Mesenchymal stem cell (in vitro differentiated cells and primary cell): ENCODE results near the gene OR7C1.

Experiments used
- DNase-seq: peaks from one replicate; pipeline ENCODE4 v3.0.0-alpha.2; 2013
- H2AFZ ChIP-seq: one replicate; pipeline ENCODE4 v1.6.1; 2013; ENCODE audit warnings: low read depth, mild to moderate bottlenecking, control low read depth, inconsistent platforms, low read length, moderate library complexity
- H2AK5ac ChIP-seq: 2 replicates; pipeline ENCODE4 v1.6.1; 2013; ENCODE audit warnings: low read length, moderate library complexity, mild to moderate bottlenecking, inconsistent platforms; ENCODE audit not compliant: severe bottlenecking
- H2BK120ac ChIP-seq: one replicate; pipeline ENCODE4 v1.6.1; 2013; ENCODE audit warnings: low read depth, mild to moderate bottlenecking, inconsistent platforms, low read length, moderate library complexity
- H2BK12ac ChIP-seq, 2 experiments: one replicate each; pipeline ENCODE4 v1.6.1; 2013; ENCODE audit warnings: inconsistent platforms in 2 of 2, low read length in 2 of 2, mild to moderate bottlenecking in 2 of 2, moderate library complexity in 2 of 2, control low read depth in 1 of 2
- H2BK15ac ChIP-seq: one replicate; pipeline ENCODE4 v1.6.1; 2013; ENCODE audit warnings: mild to moderate bottlenecking, low read depth, inconsistent platforms; ENCODE audit not compliant: poor library complexity, severe bottlenecking
- H2BK5ac ChIP-seq: 2 replicates; pipeline ENCODE4 v1.6.1; 2013; ENCODE audit warnings: low read depth, mild to moderate bottlenecking, low read length, control low read depth, inconsistent platforms; ENCODE audit not compliant: poor library complexity, severe bottlenecking
- H3K14ac ChIP-seq, 2 experiments: one replicate each; pipeline ENCODE4 v1.6.1; 2013; ENCODE audit warnings: inconsistent platforms in 2 of 2, low read length in 2 of 2, control low read depth in 1 of 2, mild to moderate bottlenecking in 1 of 2, moderate library complexity in 1 of 2
- H3K18ac ChIP-seq, 2 experiments: one replicate each; pipeline ENCODE4 v1.6.1; 2013; ENCODE audit warnings: inconsistent platforms in 2 of 2, low read length in 2 of 2, control low read depth in 1 of 2, low read depth in 1 of 2, mild to moderate bottlenecking in 1 of 2
- H3K23ac ChIP-seq, 2 experiments: one replicate each; pipeline ENCODE4 v1.6.1; 2013; ENCODE audit warnings: inconsistent platforms in 2 of 2, low read length in 2 of 2, mild to moderate bottlenecking in 2 of 2, moderate library complexity in 2 of 2, control low read depth in 1 of 2
- H3K27ac ChIP-seq: 2 replicates; pipeline ENCODE4 v1.5.1; 2013; ENCODE audit warnings: mild to moderate bottlenecking, moderate library complexity, low read length, control low read depth, inconsistent platforms; ENCODE audit not compliant: poor library complexity, severe bottlenecking
- H3K27me3 ChIP-seq, 2 experiments: 2 replicates each; pipeline versions ENCODE4 v1.6.1 to v1.7.0; 2013; ENCODE audit warnings: low read length in 2 of 2, mild to moderate bottlenecking in 2 of 2, moderate library complexity in 2 of 2, control low read depth in 1 of 2, inconsistent platforms in 1 of 2; ENCODE audit not compliant: control insufficient read depth in 1 of 2, insufficient read depth in 1 of 2
- H3K36me3 ChIP-seq, 2 experiments: 2 replicates each; pipeline versions ENCODE4 v1.6.1 to v1.7.0; 2013; ENCODE audit warnings: low read length in 2 of 2, control low read depth in 1 of 2, inconsistent platforms in 1 of 2, low read depth in 1 of 2, mild to moderate bottlenecking in 1 of 2; ENCODE audit not compliant: insufficient read depth in 2 of 2, control insufficient read depth in 1 of 2
- H3K4ac ChIP-seq, 2 experiments: one replicate each; pipeline ENCODE4 v1.6.1; 2013; ENCODE audit warnings: inconsistent platforms in 2 of 2, low read length in 2 of 2, mild to moderate bottlenecking in 2 of 2, moderate library complexity in 2 of 2, control low read depth in 1 of 2, low read depth in 1 of 2
- H3K4me1 ChIP-seq: 2 replicates; pipeline ENCODE4 v1.6.1; 2013; ENCODE audit warnings: low read depth, low read length, control low read depth; ENCODE audit not compliant: control insufficient read depth, insufficient read depth
- H3K4me2 ChIP-seq: 2 replicates; pipeline ENCODE4 v1.6.1; 2013; ENCODE audit warnings: low read length, mild to moderate bottlenecking, inconsistent platforms; ENCODE audit not compliant: poor library complexity, severe bottlenecking
- H3K4me3 ChIP-seq, 2 experiments: 2 replicates each; pipeline versions ENCODE4 v1.5.1 to v1.7.0; 2013; ENCODE audit warnings: low read length in 2 of 2, mild to moderate bottlenecking in 2 of 2, control low read depth in 1 of 2, low read depth in 1 of 2; ENCODE audit not compliant: insufficient read depth in 1 of 2
- H3K79me1 ChIP-seq: replicated peaks from 2 replicates; pipeline ENCODE4 v1.6.1; 2013; ENCODE audit warnings: mild to moderate bottlenecking, control low read depth, low read length, inconsistent platforms; ENCODE audit not compliant: poor library complexity, severe bottlenecking
- H3K9ac ChIP-seq: 2 replicates; pipeline ENCODE4 v1.7.0; 2013; ENCODE audit warnings: mild to moderate bottlenecking, low read length, moderate library complexity
- H3K9me3 ChIP-seq: 2 replicates; pipeline ENCODE4 v1.7.0; 2013; ENCODE audit warnings: mild to moderate bottlenecking, low read length; ENCODE audit not compliant: control insufficient read depth
- H4K8ac ChIP-seq: one replicate; pipeline ENCODE4 v1.6.1; 2013; ENCODE audit warnings: inconsistent platforms, mild to moderate bottlenecking, low read length, moderate library complexity
- H4K91ac ChIP-seq: one replicate; pipeline ENCODE4 v1.6.1; 2013; ENCODE audit warnings: mild to moderate bottlenecking, low read length, inconsistent platforms
- WGBS: methylation state at CpG from one replicate; pipeline ENCODE4 v1.1.7; 2013; ENCODE audit warnings: mixed read lengths; 5-methylcytosine and 5-hydroxymethylcytosine counted together

Gene OR7C1

GRCh38 chr19:14770944-14771839 is 63.8 kb downstream of the OR7C1 start:
- Histone ChIP-seq H3K14ac (no peak overlapping the region), H2BK12ac (no peak overlapping the region), H3K9ac (no peak overlapping the region), H3K9me3 (no peaks in the 10 kb centered on the region), H3K36me3 (no peaks in the 10 kb centered on the region), H2AFZ (no peak overlapping the region), H3K4me3 (no peak overlapping the region), H2BK15ac (no peak overlapping the region), H3K79me1 (no peaks in the 10 kb centered on the region), H2AK5ac (no peak overlapping the region), H4K8ac (no peak overlapping the region), H4K91ac (no peak overlapping the region), H3K27ac (no peak overlapping the region), H3K27me3 (no peaks in the 10 kb centered on the region), H3K18ac (no peak overlapping the region), H2BK120ac (no peak overlapping the region), H3K4me2 (no peak overlapping the region), H3K4ac (no peak overlapping the region), H2BK5ac (no peak overlapping the region), H3K4me1 (no peaks in the 10 kb centered on the region), H3K23ac (no peak overlapping the region)
- 80% methylated on average over 11 of the region's 11 CpGs for WGBS
- DNase-seq: no peak

- no peak overlapping the region for H2BK120ac ChIP-seq
- no peak overlapping the region for H3K27ac ChIP-seq
- no peak overlapping the region for H2BK15ac ChIP-seq
- H3K79me1 ChIP-seq: no peaks in the 10 kb centered on the region
- no peak overlapping the region for H4K8ac ChIP-seq
- no peak overlapping the region for H3K23ac ChIP-seq
- H3K27me3 ChIP-seq: no peaks in the 10 kb centered on the region
- DNase-seq: no peak
- H3K4ac ChIP-seq: no peak overlapping the region
- no peaks in the 10 kb centered on the region for H3K9me3 ChIP-seq
- no peak overlapping the region for H3K9ac ChIP-seq
- H2AFZ ChIP-seq: no peak overlapping the region
- no peaks in the 10 kb centered on the region for H3K4me1 ChIP-seq
- no peak overlapping the region for H2AK5ac ChIP-seq
- 69% methylated on average over 5 of the region's 5 CpGs for WGBS
- H2BK12ac ChIP-seq: no peak overlapping the region
- H2BK5ac ChIP-seq: no peak overlapping the region
- H4K91ac ChIP-seq: no peak overlapping the region
- no peaks in the 10 kb centered on the region for H3K36me3 ChIP-seq
- H3K4me2 ChIP-seq: no peak overlapping the region
- no peak overlapping the region for H3K4me3 ChIP-seq
- no peak overlapping the region for H3K18ac ChIP-seq
- no peak overlapping the region for H3K14ac ChIP-seq
These were observed 64.8 kb downstream of the OR7C1 start for GRCh38 chr19:14770136-14770535.

GRCh38 chr19:14769201-14769600 is 65.8 kb downstream of the OR7C1 start:
- Histone ChIP-seq H3K23ac (no peak overlapping the region), H3K9me3 (no peaks in the 10 kb centered on the region), H3K4me1 (no peaks in the 10 kb centered on the region), H4K91ac (no peak overlapping the region), H3K79me1 (no peaks in the 10 kb centered on the region), H2AFZ (no peak overlapping the region), H3K36me3 (no peaks in the 10 kb centered on the region), H2BK5ac (no peak overlapping the region), H4K8ac (no peak overlapping the region), H3K27me3 (no peaks in the 10 kb centered on the region), H3K4ac (no peak overlapping the region), H3K4me3 (no peak overlapping the region), H3K18ac (no peak overlapping the region), H3K14ac (no peak overlapping the region), H3K9ac (no peak overlapping the region), H2BK15ac (no peak overlapping the region), H3K4me2 (no peak overlapping the region), H3K27ac (no peak overlapping the region), H2AK5ac (no peak overlapping the region), H2BK12ac (no peak overlapping the region), H2BK120ac (no peak overlapping the region)
- 81% methylated on average over 5 of the region's 5 CpGs for WGBS
- DNase-seq: no peak

GRCh38 chr19:14768001-14768400 is 67.0 kb downstream of the OR7C1 start:
- H3K27ac ChIP-seq: no peak overlapping the region
- H3K9me3 ChIP-seq: no peaks in the 10 kb centered on the region
- no peak overlapping the region for H2BK15ac ChIP-seq
- no peak overlapping the region for H2BK12ac ChIP-seq
- H3K4me2 ChIP-seq: no peak overlapping the region
- no peak overlapping the region for H3K14ac ChIP-seq
- no peak overlapping the region for H2BK120ac ChIP-seq
- no peak overlapping the region for H3K23ac ChIP-seq
- H2BK5ac ChIP-seq: no peak overlapping the region
- no peak for DNase-seq
- H3K27me3 ChIP-seq: no peaks in the 10 kb centered on the region
- no peak overlapping the region for H4K8ac ChIP-seq
- peak overlapping the region in 1 of 2 experiments; percentile 8 for H3K4me3 ChIP-seq
- H3K4me1 ChIP-seq: no peaks in the 10 kb centered on the region
- H3K18ac ChIP-seq: no peak overlapping the region
- no peaks in the 10 kb centered on the region for H3K36me3 ChIP-seq
- H3K79me1 ChIP-seq: no peaks in the 10 kb centered on the region
- H2AFZ ChIP-seq: no peak overlapping the region
- no peak overlapping the region for H2AK5ac ChIP-seq
- H4K91ac ChIP-seq: no peak overlapping the region
- 58% methylated on average over 2 of the region's 2 CpGs for WGBS
- no peak overlapping the region for H3K4ac ChIP-seq
- H3K9ac ChIP-seq: no peak overlapping the region
